ENCODE data around the gene PIK3R5. TPM values are rescaled to one million over a fixed set of nuclear protein-coding genes. Genes with fewer than 3 reads are reported as not detected.

PIK3R5 gene
- polyA plus RNA-seq, 1 donor (not counting 4 experiments of a cell fraction or from before 2014, with no cell fraction given) = not detected

DNA sequence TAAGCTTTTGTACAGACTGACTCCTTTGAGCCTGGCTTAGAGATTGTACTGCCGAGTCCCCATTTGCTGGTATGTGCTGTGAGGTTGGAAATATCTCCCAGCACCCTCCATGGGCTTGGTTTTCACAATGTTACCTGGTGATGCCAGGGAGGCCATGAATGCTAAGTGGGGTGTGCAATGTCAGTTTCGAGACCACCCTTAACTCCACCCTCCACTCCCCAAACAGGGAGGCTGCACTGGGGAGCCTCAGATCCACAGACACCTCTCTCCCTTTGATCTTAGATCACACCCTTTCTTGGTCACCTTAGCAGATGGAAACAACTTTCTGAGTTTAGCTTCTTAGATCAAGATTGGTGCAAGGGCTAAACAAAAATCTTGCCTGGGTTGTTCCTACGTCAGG is 69.4 kb downstream of the PIK3R5 start:
- no peaks in the 10 kb centered on the region for H3K9me3 ChIP-seq (ENCODE audit: control insufficient read depth, low read depth, low read length)
- H3K4me3 ChIP-seq (ENCODE audit: control insufficient read depth in 2 of 3, extremely low read depth in 1 of 3, insufficient read depth in 2 of 3, low read depth in 1 of 3, low read length in 3 of 3) = no peak overlapping the region
- H3K27ac ChIP-seq (ENCODE audit: control insufficient read depth, insufficient read depth, low read length) = no peak overlapping the region
- dilution Hi-C loops (cut with MboI; ENCODE audit: extremely low pct_ligation_motif_present, low sequenced_read_pairs) = no loop called here
- peaks cover 7% of the 10 kb centered on the region for H3K27me3 ChIP-seq (ENCODE audit: control insufficient read depth, extremely low read depth, insufficient read depth, low read length)
- no peaks in the 10 kb centered on the region for H3K9me1 ChIP-seq (ENCODE audit: control insufficient read depth, extremely low read depth, insufficient read depth, low read length)
- FAIRE-seq = no peak
- H2AFZ ChIP-seq (ENCODE audit: control insufficient read depth, low read length) = no peak overlapping the region
- H3K36me3 ChIP-seq (ENCODE audit: control insufficient read depth in 2 of 2, extremely low read depth in 1 of 2, insufficient read depth in 2 of 2, low read length in 2 of 2) = no peaks in the 10 kb centered on the region
- no peak for DNase-seq (ENCODE audit: low read depth, low spot score)
- no peaks in the 10 kb centered on the region for H3K4me1 ChIP-seq (ENCODE audit: control insufficient read depth, extremely low read depth, insufficient read depth, low read length)
- H4K20me1 ChIP-seq (ENCODE audit: control insufficient read depth, extremely low read depth, insufficient read depth, low read length) = no peaks in the 10 kb centered on the region
- H3K4me2 ChIP-seq (ENCODE audit: control insufficient read depth, extremely low read depth, insufficient read depth, low read depth, low read length) = no peak overlapping the region
- no peak for TF ChIP-seq EZH2 (IDR thresholded peaks at IDR 0.05; ENCODE audit: low read length)
- TF ChIP-seq, protein P1, sequence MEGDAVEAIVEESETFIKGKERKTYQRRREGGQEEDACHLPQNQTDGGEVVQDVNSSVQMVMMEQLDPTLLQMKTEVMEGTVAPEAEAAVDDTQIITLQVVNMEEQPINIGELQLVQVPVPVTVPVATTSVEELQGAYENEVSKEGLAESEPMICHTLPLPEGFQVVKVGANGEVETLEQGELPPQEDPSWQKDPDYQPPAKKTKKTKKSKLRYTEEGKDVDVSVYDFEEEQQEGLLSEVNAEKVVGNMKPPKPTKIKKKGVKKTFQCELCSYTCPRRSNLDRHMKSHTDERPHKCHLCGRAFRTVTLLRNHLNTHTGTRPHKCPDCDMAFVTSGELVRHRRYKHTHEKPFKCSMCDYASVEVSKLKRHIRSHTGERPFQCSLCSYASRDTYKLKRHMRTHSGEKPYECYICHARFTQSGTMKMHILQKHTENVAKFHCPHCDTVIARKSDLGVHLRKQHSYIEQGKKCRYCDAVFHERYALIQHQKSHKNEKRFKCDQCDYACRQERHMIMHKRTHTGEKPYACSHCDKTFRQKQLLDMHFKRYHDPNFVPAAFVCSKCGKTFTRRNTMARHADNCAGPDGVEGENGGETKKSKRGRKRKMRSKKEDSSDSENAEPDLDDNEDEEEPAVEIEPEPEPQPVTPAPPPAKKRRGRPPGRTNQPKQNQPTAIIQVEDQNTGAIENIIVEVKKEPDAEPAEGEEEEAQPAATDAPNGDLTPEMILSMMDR (optimal IDR thresholded peaks at IDR 0.05 in 1 of 3, IDR thresholded peaks at IDR 0.05 in 1 of 3, conservative IDR thresholded peaks at IDR 0.05 in 1 of 3; ENCODE audit: extremely low read depth in 1 of 3, insufficient read depth in 2 of 3, low read length in 3 of 3) = no peak
- H3K79me2 ChIP-seq (ENCODE audit: control insufficient read depth, insufficient read depth, low read length) = no peaks in the 10 kb centered on the region
- no peak overlapping the region for H3K9ac ChIP-seq (ENCODE audit: control insufficient read depth, extremely low read depth, insufficient read depth, low read length)

DNA sequence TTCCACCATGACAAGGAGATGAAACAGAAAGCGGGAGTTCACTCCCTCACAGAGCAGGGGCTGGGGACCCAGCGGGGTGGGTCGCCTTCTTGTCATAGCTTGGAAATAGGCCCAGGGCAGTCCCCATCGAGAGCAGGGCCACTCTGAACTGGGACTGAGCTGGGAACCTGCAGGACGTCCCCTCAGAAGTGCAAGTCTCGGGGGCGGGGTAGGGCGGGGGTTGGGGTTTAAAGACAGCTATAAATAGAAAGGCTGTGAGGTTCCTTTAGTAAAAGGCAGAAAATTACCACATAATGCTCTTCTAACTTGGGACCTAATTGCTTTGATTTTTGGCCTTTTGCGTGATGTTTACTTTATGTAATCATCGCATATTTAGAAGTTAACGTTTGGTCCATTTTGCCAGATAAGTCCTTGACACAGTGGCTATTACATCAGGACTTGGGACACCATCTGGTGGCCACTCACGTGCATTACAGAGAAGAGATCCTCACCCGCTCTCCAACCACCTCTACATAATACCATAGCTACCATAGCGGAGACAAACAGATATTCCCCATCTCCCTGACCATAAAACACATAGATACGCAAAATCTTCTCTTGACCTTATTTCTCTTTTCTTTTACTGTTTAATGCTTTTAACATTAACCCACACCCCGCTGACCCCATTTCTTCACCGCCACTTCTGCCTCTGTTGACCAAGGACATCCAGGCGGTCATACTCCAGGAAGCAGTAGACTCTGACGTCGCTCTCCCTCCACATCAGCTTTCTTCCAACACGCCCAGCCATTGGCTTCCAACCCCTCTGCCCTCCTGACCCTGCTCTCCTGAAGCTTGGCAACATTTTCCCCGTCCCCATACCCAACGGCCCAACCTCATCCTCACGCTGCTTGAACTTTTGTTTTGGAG is 70.6 kb downstream of the PIK3R5 start:
- Histone ChIP-seq H3K4me2 (ENCODE audit: control insufficient read depth, extremely low read depth, insufficient read depth, low read depth, low read length) (no peak overlapping the region), H3K36me3 (ENCODE audit: control insufficient read depth in 2 of 2, extremely low read depth in 1 of 2, insufficient read depth in 2 of 2, low read length in 2 of 2) (no peaks in the 10 kb centered on the region), H3K9ac (ENCODE audit: control insufficient read depth, extremely low read depth, insufficient read depth, low read length) (no peak overlapping the region), H3K4me1 (ENCODE audit: control insufficient read depth, extremely low read depth, insufficient read depth, low read length) (no peaks in the 10 kb centered on the region), H3K27me3 (ENCODE audit: control insufficient read depth, extremely low read depth, insufficient read depth, low read length) (peaks cover 7% of the 10 kb centered on the region), H2AFZ (ENCODE audit: control insufficient read depth, low read length) (no peak overlapping the region), H3K27ac (ENCODE audit: control insufficient read depth, insufficient read depth, low read length) (no peak overlapping the region), H3K79me2 (ENCODE audit: control insufficient read depth, insufficient read depth, low read length) (no peaks in the 10 kb centered on the region), H3K9me1 (ENCODE audit: control insufficient read depth, extremely low read depth, insufficient read depth, low read length) (no peaks in the 10 kb centered on the region), H4K20me1 (ENCODE audit: control insufficient read depth, extremely low read depth, insufficient read depth, low read length) (no peaks in the 10 kb centered on the region), H3K4me3 (ENCODE audit: control insufficient read depth in 2 of 3, extremely low read depth in 1 of 3, insufficient read depth in 2 of 3, low read depth in 1 of 3, low read length in 3 of 3) (no peak overlapping the region), H3K9me3 (ENCODE audit: control insufficient read depth, low read depth, low read length) (no peaks in the 10 kb centered on the region)
- DNase-seq (ENCODE audit: low read depth, low spot score) (no peak), FAIRE-seq (peak; percentile 69)
- dilution Hi-C loops (cut with MboI; ENCODE audit: extremely low pct_ligation_motif_present, low sequenced_read_pairs) = no loop called here
- TF ChIP-seq, protein P1 (optimal IDR thresholded peaks at IDR 0.05 in 1 of 3, IDR thresholded peaks at IDR 0.05 in 1 of 3, conservative IDR thresholded peaks at IDR 0.05 in 1 of 3; ENCODE audit: extremely low read depth in 1 of 3, insufficient read depth in 2 of 3, low read length in 3 of 3) = peak; percentile 64 to 84 (median 79)
- no peak for TF ChIP-seq EZH2 (IDR thresholded peaks at IDR 0.05; ENCODE audit: low read length)
